ENCODE measurements around the gene SFSWAP.
"Not testable (repeated sequence)": the region's sequence is repeated elsewhere in the genome, so short reads cannot be mapped to it uniquely, and the experiment has no call there.

The SFSWAP gene

DNA sequence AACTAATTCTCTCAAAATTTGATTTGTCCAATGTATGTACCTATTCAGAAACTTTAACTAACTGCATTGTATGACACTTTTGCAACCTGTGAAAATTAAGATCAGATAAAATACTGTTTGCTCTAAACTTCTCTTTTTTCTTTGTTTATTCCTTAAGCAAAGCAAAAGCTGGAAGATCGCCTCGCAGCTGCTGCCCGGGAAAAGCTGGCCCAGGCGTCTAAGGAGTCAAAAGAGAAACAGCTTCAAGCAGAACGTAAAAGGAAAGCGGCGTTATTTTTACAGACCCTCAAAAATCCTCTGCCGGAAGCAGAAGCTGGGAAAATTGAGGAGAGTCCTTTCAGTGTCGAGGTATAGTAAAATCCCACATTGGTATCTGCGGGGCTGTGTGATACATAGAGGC is 55.1 kb downstream of the SFSWAP start:
- Mint-ChIP-seq H3K27me3 (no peaks in the 10 kb centered on the region), H3K4me1 (peaks cover 3% of the 10 kb centered on the region), H3K4me3 (no peak overlapping the region), H3K36me3 (ENCODE audit: low read depth) (peaks cover 39% of the 10 kb centered on the region), H3K27ac (no peak overlapping the region), H3K9me3 (no peaks in the 10 kb centered on the region)
- no peak for ATAC-seq
- DNase-seq: no peak

DNA sequence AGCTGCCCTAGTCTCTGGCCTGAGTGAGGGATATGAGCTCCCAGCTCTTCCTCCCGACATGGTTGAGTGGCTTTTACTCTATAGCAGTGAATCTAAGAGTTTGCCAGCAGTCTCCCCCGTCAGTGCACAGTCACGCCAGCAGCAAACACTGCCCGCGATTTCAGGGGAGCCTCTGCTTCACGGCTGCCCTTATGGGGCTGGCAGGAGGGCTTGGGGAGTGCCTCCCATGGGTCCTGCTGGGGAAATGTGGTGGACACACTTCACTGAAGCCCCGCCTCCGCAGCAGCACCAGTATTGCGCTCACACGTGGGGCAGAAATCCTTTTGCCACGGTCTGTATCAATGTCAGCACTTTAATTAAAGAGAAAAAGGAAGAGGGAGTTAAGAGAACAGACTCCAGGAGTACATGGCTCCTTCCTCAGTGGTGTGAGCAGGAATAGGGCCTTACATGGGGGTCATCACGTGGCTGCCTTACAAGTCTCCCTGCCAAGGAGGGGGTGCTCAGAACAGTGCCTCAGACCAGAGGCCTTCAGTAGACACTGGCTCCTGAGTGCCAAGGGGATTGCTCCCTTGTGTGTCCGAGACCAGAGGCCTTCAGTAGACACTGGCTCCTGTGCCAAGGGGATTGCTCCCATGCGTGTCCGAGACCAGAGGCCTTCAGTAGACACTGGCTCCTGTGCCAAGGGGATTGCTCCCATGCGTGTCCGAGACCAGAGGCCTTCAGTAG is 55.7 kb downstream of the SFSWAP start:
- DNase-seq: no peak
- ATAC-seq: no peak
- peaks cover 5% of the 10 kb centered on the region for H3K4me1 Mint-ChIP-seq
- H3K4me3 Mint-ChIP-seq: no peak overlapping the region
- no peak overlapping the region for H3K27ac Mint-ChIP-seq
- H3K9me3 Mint-ChIP-seq: no peaks in the 10 kb centered on the region
- no peaks in the 10 kb centered on the region for H3K27me3 Mint-ChIP-seq
- H3K36me3 Mint-ChIP-seq (ENCODE audit: low read depth): peaks cover 37% of the 10 kb centered on the region

DNA sequence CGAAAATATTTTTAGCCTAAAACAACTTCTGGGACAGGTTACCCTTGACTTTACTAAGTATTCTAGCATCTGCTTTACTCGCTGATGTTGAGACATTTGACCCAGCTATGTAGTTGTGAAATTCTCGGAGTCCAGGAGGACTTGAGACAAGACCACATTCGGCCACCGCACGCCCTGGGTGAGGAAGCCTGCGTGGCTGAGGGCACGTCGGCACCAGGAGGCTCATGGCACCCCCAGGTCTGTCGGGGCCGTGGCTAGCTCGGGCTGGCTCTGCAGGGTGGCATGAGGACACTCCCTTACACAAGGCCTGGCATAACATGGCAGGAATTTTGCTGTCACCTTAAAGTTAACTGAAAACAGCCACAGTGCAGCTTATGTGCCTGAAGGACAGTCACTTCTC is 59.2 kb downstream of the SFSWAP start:
- H3K27ac Mint-ChIP-seq: no peak overlapping the region
- no peaks in the 10 kb centered on the region for H3K27me3 Mint-ChIP-seq
- no peaks in the 10 kb centered on the region for H3K9me3 Mint-ChIP-seq
- H3K4me3 Mint-ChIP-seq: no peak overlapping the region
- H3K4me1 Mint-ChIP-seq: peaks cover 28% of the 10 kb centered on the region
- peaks cover 35% of the 10 kb centered on the region for H3K36me3 Mint-ChIP-seq (ENCODE audit: low read depth)
- ATAC-seq (no peak), DNase-seq (no peak)

DNA sequence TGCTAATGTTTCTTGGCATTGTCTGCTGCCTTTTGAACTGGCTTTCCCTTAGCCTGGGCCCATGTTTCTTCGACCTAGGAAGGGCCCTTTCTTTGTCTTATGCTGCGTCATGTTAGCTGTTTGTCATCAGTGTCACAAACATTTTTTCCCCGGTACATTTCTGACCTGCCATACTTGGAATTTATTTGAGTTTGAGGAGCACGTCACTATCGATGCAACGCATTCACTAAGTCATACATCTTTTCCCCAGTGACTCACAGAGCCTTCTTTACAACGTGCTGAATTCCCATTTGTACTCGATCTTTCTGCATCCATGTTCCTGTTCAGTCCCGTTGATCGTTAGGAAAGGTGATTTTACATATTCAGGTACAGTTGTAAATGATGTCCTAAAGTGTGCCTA is 61.1 kb downstream of the SFSWAP start:
- Mint-ChIP-seq H3K27ac (no peak overlapping the region), H3K4me3 (no peak overlapping the region), H3K4me1 (peaks cover 34% of the 10 kb centered on the region), H3K36me3 (ENCODE audit: low read depth) (peaks cover 39% of the 10 kb centered on the region), H3K27me3 (no peaks in the 10 kb centered on the region), H3K9me3 (no peaks in the 10 kb centered on the region)
- DNase-seq: no peak
- ATAC-seq: no peak

DNA sequence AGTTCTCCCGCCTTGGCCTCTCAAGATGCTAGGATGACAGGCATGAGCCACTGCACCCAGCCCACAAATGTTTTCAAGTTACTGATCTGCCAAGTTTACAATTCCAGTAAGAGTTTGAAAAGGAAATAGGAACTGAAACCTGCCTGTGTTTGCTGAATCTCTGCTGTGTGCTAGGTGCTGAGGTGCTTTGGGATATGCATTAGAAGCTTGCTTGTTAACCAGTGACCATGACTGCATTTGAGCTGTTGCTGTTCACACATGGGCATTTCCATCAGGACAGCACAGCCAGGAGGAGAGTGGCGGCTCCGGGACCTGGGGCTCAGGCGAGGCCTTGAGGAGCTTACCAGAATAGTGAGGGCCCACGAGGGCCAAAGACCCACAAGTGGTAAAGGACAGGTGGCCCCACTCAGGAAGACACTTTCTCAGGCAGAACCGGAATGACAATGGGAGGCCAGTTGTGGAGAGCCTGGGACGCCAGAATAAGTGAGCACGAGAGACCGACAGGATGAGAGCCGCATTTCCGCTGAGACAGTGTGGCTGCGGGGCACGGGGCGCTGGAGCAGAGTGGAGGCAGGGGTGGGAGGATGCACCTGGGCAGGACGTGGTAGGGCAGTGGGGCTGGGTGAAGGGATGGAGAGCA is 62.8 kb downstream of the SFSWAP start:
- ATAC-seq (peak; percentile 41), DNase-seq (peak; percentile 24)
- Mint-ChIP-seq H3K4me3 (peak overlapping the region; percentile 37), H3K27me3 (no peaks in the 10 kb centered on the region), H3K36me3 (ENCODE audit: low read depth) (peaks cover 38% of the 10 kb centered on the region), H3K9me3 (no peaks in the 10 kb centered on the region), H3K4me1 (peaks cover 34% of the 10 kb centered on the region), H3K27ac (peak overlapping the region; percentile 47)

DNA sequence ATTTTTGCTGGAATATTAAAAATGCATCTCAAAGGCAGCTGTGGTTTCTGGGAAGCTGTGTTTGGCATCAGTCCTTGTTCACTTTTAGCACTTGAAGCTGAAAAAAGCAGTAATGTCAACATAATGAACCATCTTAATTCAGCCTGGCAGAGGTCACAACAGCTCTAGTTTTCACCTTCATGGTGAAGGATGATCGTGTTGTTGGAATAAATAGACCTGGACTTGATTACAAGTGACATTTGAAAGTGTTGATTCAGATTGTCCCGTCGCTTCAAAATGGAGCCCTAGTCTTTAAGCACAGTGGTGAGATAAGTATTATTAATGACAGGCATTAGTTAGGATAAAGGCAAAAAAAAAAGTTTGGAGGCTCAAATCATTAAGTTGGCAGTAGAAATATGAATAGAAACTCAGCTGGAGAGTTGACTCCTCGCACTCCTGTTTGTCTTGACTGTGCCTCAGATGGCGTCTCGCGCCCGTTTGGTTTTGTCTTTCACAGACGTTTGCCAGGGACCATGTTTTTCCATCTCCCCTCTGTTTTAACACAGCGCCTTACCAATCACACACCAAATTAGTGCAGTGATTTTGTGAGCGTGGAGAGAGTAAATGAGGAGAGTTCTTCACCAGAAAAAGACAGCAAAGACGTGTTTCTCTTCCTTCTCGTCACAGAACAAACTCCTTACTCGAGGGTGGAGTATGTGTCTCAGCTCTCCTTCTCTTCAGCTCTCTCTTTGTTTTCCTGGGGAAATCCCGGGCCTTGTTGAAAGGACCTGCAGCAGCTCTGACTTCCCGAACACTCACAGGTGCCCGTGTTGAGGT is 63.9 kb downstream of the SFSWAP start:
- H3K4me3 Mint-ChIP-seq: no peak overlapping the region
- H3K36me3 Mint-ChIP-seq (ENCODE audit: low read depth): peaks cover 41% of the 10 kb centered on the region

DNA sequence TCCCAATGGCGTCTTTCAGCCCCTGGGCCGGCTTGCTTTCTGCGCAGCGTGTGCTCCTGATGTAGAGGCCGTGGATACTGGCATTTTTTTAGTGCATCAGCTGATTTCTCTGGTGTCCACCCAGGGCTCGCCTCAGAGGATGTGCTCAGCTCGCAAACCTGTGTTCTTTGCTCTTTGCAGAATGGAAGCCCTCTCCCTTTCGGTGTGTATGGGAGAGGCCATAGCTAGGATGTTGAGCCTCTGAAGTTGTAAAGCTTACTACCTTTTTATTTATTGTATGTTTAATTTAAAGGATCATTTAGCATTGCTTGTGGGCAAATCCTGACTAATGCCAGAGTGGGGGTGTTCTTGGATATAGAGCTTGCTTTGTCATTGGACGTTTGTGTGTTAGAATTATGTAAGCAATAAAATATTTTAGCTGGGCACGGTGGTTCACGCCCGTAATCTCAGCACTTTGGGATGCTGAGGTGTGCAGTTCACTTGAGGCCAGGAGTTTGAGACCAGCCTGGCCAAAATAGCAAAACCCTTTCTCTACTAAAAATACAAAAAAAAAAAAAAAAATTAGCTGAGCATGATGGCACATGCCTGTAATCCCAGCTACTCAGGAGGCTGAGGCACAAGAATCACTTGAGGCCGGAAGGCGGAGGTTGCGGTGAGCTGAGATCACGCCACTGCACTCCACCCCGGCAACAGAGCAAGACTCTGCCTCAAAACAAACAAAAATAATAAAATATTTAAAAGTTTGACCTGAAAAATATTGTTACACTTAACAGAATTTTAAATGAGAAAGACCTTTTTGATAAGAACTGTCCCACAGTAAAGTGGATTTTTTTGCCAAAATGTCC is 64.7 kb downstream of the SFSWAP start:
- peaks cover 44% of the 10 kb centered on the region for H3K36me3 Mint-ChIP-seq (ENCODE audit: low read depth)

More for the DNA sequence above, 63.9 kb downstream of the SFSWAP start:
- H3K4me1 Mint-ChIP-seq: peaks cover 34% of the 10 kb centered on the region
- H3K9me3 Mint-ChIP-seq: no peaks in the 10 kb centered on the region
- H3K27me3 Mint-ChIP-seq: no peaks in the 10 kb centered on the region
- ATAC-seq (no peak), DNase-seq (no peak)
- H3K27ac Mint-ChIP-seq: no peak overlapping the region

DNA sequence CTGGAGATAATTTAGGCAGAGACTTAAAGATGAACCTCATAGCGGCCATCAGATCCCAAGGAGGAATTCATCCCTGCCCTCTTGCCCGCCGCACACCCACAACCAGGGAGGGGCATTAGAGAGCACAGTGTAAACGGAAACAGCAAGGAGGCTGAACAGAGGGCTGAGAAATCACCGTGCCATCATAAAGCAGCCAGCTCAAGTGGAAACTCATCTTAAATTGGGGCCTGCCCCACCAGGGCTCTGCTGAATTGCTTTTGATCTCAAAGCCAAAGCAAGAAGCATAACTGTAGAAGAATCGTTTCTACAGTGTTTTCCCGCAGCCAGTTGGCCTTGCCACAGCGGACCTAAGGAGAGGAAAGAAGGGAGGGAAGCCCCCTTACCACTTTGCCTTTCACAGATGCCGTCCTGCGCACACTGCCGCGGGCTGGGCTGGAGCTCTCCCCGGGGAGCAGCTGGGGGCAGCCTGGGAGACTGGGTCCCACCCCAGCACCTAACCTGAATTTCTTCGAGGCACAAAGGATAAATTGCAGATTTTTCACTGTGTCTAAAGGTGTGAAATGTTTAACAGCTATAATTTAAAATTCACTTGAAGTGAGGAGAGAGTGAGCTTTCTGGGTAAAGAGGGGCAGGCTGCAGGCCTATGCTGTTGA is 65.5 kb downstream of the SFSWAP start:
- no peaks in the 10 kb centered on the region for H3K9me3 Mint-ChIP-seq
- H3K27me3 Mint-ChIP-seq: no peaks in the 10 kb centered on the region
- H3K4me1 Mint-ChIP-seq: peaks cover 31% of the 10 kb centered on the region
- peak overlapping the region; percentile 48 for H3K27ac Mint-ChIP-seq
- DNase-seq (no peak), ATAC-seq (peak; percentile 71)
- peaks cover 37% of the 10 kb centered on the region for H3K36me3 Mint-ChIP-seq (ENCODE audit: low read depth)
- no peak overlapping the region for H3K4me3 Mint-ChIP-seq

More for the DNA sequence above, 64.7 kb downstream of the SFSWAP start:
- H3K9me3 Mint-ChIP-seq: no peaks in the 10 kb centered on the region
- no peak overlapping the region for H3K4me3 Mint-ChIP-seq
- DNase-seq (no peak), ATAC-seq (no peak)
- peaks cover 34% of the 10 kb centered on the region for H3K4me1 Mint-ChIP-seq
- no peak overlapping the region for H3K27ac Mint-ChIP-seq
- no peaks in the 10 kb centered on the region for H3K27me3 Mint-ChIP-seq

DNA sequence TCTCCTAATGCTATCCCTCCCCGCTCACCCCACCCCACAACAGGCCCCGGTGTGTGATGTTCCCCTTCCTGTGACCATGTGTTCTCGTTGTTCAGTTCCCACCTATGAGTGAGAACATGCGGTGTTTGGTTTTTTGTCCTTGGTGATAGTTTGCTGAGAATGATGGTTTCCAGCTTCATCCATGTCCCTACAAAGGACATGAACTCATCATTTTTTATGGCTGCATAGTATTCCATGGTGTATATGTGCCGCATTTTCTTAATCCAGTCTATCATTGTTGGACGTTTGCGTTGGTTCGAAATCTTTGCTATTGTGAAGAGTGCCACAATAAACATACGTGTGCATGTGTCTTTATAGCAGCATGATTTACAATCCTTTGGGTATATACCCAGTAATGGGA is 66.4 kb downstream of the SFSWAP start:
- DNase-seq, H3K27me3 Mint-ChIP-seq, H3K27ac Mint-ChIP-seq, H3K4me3 Mint-ChIP-seq, ATAC-seq, H3K9me3 Mint-ChIP-seq: not testable (repeated sequence)
- Mint-ChIP-seq H3K36me3 (ENCODE audit: low read depth) (peaks cover 38% of the 10 kb centered on the region), H3K4me1 (peaks cover 31% of the 10 kb centered on the region)

DNA sequence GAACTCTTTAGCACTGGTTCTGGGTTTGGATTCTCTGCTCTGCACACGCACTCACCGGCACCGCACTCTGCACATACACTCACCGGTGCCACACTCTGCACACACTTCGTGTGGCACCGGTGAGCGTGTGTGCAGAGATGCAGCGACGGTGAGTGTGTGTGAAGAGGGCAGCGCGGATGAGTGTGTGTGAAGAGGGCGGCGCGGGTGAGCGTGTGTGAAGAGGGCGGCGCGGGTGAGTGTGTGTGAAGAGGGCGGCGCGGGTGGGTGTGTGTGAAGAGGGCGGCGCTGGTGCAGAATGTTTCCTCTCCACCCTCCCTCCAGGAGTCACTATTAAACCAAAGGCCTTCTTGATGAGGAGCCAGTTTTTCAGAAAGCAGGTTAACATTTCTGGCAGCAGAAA is 68.1 kb downstream of the SFSWAP start:
- ATAC-seq (no peak), DNase-seq (no peak)
- H3K4me3 Mint-ChIP-seq: no peak overlapping the region
- peaks cover 22% of the 10 kb centered on the region for H3K4me1 Mint-ChIP-seq
- H3K36me3 Mint-ChIP-seq (ENCODE audit: low read depth): peaks cover 41% of the 10 kb centered on the region
- no peak overlapping the region for H3K27ac Mint-ChIP-seq
- H3K9me3 Mint-ChIP-seq: no peaks in the 10 kb centered on the region
- H3K27me3 Mint-ChIP-seq: no peaks in the 10 kb centered on the region

DNA sequence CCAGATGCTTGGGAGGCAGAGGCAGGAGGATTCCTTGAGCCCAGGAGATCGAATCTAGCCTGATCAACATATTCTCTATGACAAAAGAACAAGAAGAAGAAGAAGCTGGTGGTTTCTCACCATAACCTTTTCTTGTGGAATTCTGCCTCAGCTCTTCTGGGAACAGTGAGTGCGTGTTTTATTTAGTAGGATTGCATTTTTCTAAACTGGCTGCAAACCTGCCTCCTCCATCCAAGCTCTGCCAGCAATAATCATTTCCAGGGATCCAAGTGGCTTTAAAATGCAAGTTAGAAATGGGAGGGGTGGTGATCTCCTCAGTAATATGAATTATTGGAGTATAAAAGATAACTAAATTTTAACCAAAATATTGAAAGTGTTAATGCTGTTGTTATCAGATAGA is 71.2 kb downstream of the SFSWAP start:
- ATAC-seq (no peak), DNase-seq (no peak)
- Mint-ChIP-seq H3K27ac (no peak overlapping the region), H3K27me3 (no peaks in the 10 kb centered on the region), H3K9me3 (no peaks in the 10 kb centered on the region), H3K4me1 (peaks cover 10% of the 10 kb centered on the region), H3K36me3 (ENCODE audit: low read depth) (peaks cover 35% of the 10 kb centered on the region), H3K4me3 (no peak overlapping the region)

DNA sequence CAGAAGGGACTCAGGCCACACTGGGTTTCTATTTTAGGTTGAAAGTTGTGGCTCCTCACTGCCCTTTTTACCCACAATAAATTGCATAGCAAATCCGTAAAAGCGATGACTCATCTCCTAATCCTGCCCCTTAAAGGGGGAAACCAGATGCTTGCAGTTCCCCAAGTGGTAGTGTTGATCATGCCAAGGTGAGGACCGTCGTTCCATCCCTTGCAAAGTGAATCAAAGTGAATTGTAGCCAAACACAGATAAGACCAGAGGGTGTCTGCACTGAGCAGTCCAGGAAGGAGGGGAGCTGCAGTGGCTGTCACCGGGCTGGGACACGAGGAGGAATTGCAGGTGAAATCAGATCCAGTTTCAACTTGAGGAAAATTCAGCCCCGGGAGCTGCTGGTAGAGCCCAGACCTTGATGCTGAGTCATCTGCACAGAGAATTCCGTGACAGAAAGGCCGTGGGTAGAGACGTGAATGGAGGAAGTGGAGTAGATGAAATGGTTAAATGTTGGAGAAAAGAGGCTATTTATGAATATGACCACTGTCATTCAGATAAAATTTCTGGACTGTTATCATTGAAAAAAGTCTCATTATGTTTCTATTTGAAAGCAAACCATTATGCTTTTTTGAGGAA is 73.1 kb downstream of the SFSWAP start:
- peak; percentile 15 for ATAC-seq
- no peaks in the 10 kb centered on the region for H3K9me3 Mint-ChIP-seq
- H3K27ac Mint-ChIP-seq: peak overlapping the region; percentile 20
- no peaks in the 10 kb centered on the region for H3K27me3 Mint-ChIP-seq
- H3K36me3 Mint-ChIP-seq (ENCODE audit: low read depth): peaks cover 32% of the 10 kb centered on the region
- DNase-seq: no peak
- H3K4me1 Mint-ChIP-seq: peaks cover 10% of the 10 kb centered on the region
- H3K4me3 Mint-ChIP-seq: no peak overlapping the region

DNA sequence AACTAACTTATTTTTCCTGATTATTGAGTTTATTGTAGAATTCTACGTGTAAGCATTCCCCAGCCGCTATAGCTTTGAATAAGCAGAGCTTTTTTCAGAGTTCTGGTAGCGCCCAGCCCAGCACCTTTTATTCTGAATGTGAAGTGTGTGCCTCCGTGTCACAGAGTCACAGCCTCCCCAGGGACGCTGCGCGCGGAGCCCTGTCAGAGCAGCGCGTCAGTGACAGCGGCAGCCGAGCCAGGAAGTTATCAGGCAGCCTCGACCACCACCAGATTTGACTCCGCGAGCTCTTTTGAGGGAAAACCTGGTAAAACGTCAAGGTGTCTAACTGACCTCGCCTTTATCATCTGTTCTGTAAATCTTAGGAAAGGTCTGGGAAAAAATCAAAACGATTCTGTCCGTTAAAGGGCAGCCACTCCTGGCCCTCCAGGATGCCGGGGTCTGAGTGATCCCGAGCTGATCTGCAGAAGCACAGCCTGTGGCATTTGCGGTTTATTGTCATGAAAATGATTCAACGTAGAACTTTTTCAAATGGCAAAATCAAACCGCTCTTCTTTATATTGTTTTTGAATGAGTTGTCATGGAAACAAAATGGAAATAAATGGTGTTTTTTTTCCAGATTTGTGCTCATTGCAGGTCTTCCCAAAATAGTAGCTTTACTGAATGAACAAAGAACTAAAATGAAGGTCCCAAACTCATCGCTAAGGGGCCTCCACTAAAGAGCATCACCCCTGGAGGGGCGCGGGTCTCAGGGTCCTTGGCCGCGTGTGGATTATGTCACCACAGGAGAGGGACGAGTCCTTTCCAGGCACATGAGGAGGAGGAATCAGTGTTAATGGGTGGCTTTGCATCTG is 74.2 kb downstream of the SFSWAP start:
- no peaks in the 10 kb centered on the region for H3K9me3 Mint-ChIP-seq
- no peaks in the 10 kb centered on the region for H3K27me3 Mint-ChIP-seq
- peaks cover 10% of the 10 kb centered on the region for H3K4me1 Mint-ChIP-seq
- H3K4me3 Mint-ChIP-seq: no peak overlapping the region
- H3K27ac Mint-ChIP-seq: no peak overlapping the region
- no peak for DNase-seq
- ATAC-seq: no peak
- peaks cover 36% of the 10 kb centered on the region for H3K36me3 Mint-ChIP-seq (ENCODE audit: low read depth)
